ENCODE results near the gene HELZ2.
"Not testable (repeated sequence)": the region's sequence is repeated elsewhere in the genome, so short reads cannot be mapped to it uniquely, and the experiment has no call there.

Gene HELZ2

DNA sequence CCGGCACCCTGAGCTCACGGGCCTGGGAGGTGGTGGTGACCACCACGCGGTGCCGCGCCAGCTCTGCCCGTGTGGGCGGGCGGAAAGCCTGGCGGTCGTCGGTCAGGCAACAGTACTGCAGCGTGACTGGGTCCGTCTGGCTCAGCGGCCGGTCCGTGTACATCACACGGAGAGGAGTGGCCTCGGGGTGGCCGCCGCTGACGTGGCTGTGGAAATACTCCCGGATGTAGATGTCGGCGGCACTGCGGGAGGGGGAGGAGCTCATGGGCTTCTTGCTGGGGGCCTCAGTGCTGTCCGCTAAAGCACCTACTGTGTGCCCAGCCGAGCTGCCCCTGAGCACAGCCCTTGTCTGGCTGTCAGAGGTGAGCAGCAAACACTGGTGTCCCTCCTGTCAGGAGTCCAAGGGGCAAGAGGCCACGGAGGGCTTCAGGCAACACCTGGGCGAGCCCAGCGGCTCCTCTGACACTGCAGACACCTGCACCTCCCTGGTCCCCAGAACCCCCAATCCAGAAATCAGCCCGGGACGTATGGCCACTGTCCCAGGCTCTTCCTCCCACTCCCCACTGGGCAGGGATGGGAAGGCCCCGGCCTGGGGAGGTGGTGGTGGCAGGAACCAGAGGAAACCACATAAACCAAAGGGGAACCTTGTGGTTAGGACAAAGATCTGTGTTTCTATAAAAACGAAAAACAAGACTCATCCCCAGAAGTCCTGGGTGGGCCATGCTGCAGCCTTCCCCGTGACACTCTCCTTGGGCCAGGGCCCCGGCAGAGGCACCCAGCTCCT, 6.5 kb downstream of the HELZ2 start:
- H3K4me3 ChIP-seq (ENCODE audit: low read length) = no peak overlapping the region
- DNase-seq (ENCODE audit: low read depth, low spot score) = peak; percentile 42

DNA sequence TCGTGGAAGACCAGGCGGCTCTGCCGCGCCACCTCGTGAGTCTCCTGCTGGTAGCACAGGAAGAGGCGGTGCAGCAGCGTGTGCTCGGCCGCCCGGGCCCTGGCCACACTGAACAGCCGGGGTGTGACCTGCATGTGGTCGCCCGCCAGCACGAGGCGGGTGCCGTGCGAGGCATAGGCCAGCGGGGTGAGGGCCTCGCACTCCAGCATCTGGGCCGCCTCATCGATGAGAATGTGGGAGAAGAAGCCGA, 7.0 kb downstream of the HELZ2 start:
- no peak overlapping the region for H3K4me3 ChIP-seq (ENCODE audit: low read length)
- DNase-seq (ENCODE audit: low read depth, low spot score) = no peak

DNA sequence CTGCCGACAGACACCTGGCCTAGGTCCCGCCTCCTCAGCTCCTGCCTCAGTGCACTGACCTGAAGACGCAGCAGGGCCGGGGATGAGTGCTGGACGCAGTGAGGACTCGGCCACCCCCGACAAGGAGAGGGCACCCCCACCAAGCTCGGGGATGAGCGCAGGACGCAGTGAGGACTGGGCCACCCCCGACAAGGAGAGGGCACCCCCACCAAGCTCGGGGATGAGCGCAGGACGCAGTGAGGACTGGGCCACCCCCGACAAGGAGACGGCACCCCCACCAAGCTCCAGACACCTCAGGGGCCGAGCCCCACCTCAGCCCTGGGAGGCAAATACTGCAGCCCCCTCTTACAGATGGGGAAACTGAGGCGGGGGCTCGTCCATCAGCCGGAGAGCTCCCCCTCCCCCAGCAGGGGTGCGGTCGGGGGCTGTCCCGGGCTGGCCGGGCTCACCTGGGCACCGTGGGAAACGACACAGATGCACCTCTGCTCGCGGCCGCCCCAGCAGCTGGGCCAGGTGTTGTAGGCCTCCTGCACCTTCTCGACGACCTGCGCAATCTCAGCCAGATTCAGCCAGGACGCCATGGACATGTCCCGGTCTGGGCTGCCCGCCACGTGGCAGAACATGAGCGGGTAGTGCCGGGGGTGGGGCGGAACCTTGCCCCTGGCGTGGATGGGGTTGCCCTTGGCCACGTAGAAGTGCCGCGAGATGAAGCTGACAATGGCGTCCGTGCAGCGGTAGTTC, 7.5 kb downstream of the HELZ2 start:
- no peak for DNase-seq (ENCODE audit: low read depth, low spot score)

DNA sequence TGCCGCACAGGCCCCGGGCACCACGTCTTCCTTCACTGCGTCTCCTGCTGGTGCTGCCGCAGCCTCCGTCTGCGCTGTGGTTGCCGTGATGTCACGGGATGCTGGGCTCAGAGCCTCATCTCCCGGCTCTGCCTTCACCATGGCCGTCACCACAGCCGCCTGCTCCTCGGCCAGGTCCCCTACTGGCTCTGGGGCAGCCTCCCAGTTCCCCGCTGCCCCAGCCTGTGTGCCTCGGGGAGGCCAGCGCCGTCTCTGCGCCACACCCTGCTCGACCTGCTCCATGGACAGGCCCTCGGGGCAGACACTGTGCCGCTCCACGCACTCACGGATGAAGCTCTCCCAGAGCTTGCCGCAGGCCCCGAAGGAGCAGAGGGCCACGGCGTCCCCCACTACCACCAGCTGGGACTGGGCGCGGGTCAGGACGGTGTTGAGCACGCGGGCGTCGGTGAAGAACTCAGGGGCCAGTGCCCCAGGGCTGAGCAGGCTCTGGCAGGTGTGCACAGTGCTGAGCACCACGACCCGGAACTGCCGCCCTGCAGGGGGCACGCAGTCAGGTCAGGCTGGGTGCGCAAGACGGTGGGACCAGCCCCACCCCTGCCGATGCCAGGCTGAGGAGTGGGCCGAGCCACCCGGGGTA, 8.2 kb downstream of the HELZ2 start:
- no peak overlapping the region for H3K4me3 ChIP-seq (ENCODE audit: low read length)
- DNase-seq (ENCODE audit: low read depth, low spot score) = no peak

More for the DNA sequence above, 7.5 kb downstream of the HELZ2 start:
- H3K4me3 ChIP-seq (ENCODE audit: low read length) = no peak overlapping the region

DNA sequence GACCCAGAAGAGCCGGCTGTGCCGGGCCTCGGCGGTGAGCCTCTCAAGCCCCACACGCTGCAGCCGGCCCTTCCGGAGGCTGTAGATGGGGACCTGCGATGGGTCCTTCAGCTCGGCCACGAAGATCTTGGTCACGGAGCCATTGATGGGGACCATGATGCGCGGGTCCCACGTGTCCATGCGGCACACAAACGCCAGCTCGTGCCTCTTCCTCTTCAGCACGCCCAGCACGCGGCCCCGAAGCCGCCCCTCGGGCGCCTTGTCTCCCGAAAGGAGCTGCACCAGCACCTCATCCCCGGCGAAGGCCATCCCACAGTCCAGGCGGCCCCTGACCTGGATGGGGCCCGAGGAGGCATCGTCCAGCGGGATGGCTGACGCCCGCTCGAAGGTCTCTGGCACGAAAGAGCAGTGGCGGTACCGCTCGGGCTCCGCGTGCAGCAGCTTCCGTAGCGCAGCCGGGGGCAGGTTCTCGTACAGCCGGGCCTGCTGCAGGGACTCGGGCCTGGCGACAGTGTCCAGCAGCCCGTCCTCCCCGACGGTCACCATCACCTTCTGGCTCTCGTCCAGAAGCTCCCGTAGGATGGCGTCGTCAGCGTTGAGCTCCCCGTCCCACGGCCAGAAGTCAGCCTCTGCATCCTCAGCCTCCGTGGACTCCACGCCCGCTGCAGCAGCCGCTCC, 8.9 kb downstream of the HELZ2 start:
- H3K4me3 ChIP-seq (ENCODE audit: low read length) = no peak overlapping the region
- no peak for DNase-seq (ENCODE audit: low read depth, low spot score)

DNA sequence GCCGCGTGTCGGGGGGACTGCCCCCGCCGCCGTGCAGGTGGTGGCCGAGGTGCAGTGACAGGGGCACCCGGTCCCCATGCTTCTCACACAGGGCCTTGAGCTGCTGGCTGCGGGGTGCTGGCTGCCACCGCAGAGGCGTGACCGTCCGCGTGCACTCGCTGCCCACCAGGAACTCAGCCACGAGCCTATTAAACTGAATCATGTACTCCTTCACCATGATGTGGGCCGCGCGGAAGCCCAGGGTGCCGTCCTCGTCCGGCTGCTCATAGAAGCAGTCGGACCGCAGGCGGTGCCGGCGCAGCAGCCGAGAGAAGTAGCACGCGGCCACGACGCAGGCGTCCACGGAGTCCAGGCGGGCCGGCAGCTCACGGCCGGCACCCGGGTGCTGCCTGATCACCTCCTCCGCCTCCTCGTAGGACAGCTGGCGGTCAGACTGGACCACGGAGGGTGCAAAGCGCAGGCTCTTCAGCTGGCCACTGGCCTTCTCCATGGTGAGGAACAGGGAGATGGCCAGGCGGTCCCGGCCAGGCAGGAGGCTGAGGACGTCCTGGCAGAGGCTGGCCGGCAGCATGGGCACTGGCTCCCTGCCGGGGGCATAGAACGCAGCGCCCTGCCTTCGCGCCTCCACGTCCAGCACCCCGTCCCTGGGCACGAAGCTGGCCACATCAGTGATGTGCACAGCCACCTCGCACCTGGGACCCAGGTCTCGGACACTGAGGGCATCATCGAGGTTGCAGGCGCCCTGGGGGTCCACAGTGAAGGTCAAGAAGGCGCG, 9.8 kb downstream of the HELZ2 start:
- no peak overlapping the region for H3K4me3 ChIP-seq (ENCODE audit: low read length)
- DNase-seq (ENCODE audit: low read depth, low spot score) = no peak

DNA sequence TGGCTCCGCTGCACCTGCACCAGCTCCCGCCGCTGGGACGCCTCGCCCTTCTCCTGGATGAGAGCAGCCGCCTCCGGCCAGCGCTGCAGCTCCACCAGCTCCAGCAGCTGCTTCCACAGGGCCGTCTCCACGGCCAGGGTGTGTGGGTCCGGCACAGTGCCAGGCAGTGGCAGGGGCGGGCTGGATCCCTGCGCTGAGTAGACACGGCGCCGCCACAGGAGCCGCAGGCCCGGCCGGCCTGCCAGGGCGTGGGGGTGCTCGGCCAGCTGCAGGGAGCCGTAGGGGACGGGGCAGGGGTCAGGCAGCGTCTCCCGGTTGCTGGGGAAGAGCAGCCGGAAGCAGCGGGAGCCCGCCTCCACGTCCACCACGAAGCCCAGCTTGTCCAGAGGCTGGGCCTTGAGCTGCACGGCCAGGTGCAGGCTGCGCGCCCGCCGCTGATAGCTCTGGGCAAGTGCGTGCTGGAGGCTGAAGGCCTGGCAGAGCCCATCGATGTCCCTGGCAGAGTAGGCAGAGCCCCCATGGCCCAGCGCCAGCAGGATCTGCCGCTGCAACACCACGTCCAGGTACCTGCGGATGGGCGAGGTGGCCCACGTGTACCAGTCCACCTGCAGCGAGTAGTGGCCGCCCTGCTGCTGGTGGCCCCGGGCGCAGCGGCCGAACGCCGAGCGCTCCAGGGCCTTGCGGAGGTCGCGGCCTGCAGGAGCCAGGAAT, 10.7 kb downstream of the HELZ2 start:
- H3K4me3 ChIP-seq (ENCODE audit: low read length) = no peak overlapping the region
- DNase-seq (ENCODE audit: low read depth, low spot score) = no peak

DNA sequence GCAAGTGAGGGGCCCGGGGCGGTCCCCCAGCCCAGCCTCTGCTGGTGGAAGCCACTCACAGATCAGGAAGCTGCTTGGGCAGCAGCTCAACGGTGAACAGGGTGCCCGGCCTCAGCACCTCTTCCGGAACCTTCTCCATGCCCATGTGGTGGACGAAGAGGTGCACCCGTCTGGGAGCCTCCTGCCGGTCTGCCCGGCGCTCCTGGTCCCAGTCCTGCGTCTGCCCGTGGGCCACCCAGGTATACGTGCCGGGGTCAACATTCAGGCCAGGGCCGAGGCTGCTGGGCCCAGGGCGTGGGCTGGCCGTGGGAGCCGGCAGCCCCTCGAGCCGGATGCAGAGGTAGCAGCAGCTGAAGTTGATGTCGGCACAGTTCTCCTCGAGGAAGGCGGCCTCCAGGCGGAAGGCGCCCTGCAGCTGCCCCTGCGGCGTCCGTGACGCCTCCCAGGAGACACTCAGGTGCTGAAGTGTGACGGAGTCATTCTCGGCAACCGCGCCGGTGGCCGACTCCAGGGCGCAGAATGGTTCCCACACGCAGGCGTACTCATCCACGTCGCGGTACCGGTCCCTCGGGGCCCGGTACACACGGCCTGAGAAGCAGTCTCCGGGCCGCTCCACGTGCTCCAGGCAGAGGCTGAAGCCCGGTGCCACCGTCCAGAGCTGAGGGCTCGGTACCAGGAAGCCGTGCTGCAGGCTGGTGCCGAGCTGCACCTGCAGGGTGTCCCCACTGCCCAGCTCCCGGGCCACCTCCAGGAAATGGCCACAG, 11.4 kb downstream of the HELZ2 start:
- H3K4me3 ChIP-seq (ENCODE audit: low read length) = no peak overlapping the region
- DNase-seq (ENCODE audit: low read depth, low spot score) = no peak

DNA sequence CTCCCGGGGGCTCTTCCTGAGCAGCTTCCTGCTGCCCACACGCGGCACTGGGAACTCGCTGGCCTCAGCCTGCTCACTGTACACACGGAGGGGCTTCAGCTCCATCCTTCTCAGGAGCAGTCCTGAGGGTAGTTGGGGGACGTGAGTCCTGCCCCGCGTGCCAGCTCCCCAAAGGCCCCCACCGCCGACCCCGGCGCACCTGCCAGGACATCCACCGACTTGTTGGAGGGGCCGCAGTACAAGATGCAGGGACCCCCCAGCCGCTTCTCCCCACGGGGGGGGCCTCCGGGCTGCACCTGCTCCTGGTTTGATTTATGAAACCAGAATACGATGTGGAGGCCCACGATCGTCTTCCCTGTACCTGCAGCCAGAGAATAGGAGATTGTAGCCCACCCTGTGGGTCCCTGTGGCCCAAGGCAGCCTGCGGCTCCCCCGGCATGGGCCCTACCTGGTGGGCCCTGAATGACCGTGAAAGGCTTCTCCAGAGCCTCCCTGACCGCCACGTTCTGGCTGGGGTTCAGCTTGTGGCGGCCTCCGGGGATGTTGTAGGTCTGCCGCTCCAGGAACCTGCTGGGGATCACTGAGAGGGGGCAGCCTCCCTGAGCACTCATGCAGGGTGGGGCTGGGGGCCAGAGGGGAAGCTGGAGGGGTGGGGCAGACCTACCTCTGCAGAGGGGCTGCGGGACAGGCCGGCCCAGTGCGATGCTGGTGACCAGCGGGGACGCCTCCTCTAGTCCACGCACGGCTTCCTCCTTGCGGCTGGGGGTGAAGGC, 12.2 kb downstream of the HELZ2 start:
- H3K4me3 ChIP-seq (ENCODE audit: low read length) = no peak overlapping the region
- no peak for DNase-seq (ENCODE audit: low read depth, low spot score)

DNA sequence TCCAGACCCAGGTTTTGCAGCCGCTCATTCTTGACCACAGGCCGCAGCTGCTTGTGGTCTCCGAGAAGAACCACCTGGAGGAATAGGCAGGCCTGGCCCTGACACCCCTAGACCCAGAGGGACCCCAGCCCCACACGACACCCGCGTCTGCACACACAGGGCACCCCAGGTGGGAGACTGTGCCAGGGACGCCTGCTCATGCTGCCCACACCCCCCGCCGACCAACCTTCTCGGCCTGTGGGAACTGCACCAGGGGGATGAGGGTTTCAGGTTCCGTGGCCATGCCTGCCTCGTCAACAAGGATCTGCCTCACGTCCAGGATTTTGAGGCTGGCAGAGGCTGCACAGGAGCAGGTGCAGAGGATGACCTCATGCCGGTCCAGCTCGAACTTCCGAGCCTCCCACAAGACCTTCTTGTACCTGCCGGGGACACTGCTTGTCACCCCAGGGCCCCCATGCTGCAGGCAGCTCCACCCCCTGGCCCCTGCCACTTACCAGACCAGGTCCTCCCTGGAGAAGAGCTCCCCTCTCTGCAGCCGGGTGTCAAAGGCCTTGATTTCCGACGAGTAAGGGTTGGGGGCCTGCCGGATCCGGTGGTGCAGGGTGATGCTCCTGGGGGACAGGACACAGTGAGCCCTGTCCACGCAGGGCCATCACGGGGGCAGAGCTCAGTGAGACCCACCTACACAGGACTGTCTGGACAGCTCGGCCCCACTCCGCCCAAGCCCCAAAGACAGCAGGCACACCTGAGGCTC, 13.0 kb downstream of the HELZ2 start:
- H3K4me3 ChIP-seq (ENCODE audit: low read length) = no peak overlapping the region
- no peak for DNase-seq (ENCODE audit: low read depth, low spot score)

DNA sequence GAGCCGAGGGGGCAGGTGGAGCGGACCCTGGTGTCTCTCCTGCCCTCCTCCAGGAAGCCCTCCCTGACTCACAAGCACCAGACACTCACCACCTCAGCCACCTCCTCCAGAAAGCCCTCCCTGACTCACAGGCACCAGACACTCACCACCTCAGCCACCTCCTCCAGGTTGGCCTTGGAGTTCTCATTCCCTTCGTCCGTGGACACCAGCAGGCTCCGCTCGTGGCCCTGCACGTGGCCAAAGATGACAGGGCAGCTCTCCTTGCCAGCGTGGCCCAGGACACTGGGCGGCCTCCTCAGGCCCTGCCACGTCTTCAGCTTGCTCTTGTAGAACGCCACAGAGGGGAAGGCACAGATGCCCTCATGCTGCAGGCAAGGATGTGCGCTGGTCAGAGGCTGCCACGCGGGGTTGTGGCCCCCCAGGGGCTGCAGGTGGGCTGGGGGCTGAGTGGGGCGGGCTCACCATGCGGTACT, 13.7 kb downstream of the HELZ2 start:
- DNase-seq (ENCODE audit: low read depth, low spot score) = no peak
- H3K4me3 ChIP-seq (ENCODE audit: low read length) = no peak overlapping the region

DNA sequence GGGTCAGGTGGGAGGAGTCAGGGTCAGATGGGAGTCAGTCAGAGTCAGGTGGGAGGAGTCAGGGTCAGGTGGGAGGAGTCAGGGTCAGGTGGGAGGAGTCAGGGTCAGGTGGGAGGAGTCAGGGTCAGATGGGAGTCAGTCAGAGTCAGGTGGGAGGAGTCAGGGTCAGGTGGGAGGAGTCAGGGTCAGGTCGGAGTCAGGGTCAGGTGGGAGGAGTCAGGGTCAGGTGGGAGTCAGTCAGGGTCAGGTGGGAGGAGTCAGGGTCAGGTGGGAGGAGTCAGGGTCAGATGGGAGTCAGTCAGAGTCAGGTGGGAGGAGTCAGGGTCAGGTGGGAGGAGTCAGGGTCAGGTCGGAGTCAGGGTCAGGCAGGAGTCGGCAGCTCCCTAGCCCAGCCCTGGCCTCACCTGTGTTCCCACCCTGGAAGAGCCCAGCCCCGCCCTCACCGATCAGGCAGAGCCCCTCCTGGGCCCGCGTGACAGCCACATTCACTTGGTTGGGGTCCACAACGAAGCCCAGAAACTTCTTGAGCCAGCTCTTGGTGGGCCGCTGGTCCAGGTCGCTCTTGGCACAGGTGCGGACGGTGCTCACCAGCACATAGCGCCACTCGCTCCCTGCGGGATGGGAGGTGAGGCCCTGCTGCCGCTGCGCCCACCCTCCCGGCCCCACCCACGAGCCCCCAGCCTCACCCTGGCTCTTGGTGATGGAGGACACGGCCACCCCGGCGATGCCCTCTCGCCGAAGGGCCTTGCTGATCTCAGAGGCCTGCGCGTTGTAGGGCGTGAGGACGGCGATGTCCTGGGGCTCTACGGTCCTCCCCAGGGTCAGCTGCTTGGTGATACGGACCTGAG, 14.3 kb downstream of the HELZ2 start:
- not testable (repeated sequence) for H3K4me3 ChIP-seq (ENCODE audit: low read length); DNase-seq (ENCODE audit: low read depth, low spot score)

DNA sequence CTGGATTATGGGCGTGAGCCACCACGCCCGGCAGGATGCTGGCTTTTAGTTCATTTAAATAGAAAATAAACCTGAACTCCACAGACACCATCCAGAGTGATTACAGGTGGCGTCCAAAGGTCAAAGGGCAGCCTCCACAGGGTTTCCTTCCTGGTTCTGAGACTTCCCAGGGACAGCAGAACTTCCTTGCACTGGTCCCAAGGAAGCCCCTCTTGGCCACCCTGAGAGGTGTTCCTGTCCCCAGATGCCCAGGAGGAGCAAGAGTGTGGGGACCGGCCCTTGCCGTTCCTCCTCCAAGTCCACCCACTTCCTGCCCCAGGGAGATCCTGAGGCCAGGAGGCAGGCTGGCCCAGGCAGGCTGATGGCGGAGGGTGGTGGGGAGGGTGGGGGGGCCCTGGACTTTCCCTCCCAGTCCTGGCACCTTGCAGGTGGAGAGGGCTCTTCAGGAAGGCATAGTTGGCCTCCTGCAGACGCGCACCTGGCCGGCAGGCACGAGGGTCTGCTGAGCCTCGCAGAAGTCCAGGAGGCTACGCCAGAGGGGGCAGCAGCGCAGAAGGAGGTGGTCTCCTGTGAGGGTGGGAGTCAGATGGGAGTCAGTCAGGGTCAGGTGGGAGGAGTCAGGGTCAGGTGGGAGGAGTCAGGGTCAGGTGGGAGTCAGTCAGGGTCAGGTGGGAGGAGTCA, 15.1 kb downstream of the HELZ2 start:
- DNase-seq (ENCODE audit: low read depth, low spot score) = no peak
- H3K4me3 ChIP-seq (ENCODE audit: low read length) = no peak overlapping the region

DNA sequence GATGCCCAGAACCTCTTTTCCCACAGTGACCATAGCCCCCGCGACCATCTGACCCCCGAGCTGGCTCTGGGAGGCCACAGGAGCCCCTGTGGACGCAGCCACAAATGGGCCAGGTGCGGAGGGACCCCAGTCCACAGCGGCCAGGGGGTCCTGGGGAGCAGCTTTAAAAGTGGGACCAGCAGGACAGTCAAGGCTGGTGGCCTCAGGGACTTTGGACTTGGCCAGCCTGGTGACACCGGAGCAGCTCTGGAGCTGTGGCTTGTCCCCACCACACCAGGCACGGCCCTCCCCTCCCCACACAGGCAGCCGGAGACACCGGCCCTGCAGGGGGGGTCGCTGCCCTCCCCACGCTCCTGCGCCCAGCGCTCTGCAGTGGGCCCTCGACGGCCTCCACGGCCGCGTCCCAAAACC, 16.6 kb downstream of the HELZ2 start:
- H3K4me3 ChIP-seq (ENCODE audit: low read length) = no peak overlapping the region
- DNase-seq (ENCODE audit: low read depth, low spot score) = no peak

DNA sequence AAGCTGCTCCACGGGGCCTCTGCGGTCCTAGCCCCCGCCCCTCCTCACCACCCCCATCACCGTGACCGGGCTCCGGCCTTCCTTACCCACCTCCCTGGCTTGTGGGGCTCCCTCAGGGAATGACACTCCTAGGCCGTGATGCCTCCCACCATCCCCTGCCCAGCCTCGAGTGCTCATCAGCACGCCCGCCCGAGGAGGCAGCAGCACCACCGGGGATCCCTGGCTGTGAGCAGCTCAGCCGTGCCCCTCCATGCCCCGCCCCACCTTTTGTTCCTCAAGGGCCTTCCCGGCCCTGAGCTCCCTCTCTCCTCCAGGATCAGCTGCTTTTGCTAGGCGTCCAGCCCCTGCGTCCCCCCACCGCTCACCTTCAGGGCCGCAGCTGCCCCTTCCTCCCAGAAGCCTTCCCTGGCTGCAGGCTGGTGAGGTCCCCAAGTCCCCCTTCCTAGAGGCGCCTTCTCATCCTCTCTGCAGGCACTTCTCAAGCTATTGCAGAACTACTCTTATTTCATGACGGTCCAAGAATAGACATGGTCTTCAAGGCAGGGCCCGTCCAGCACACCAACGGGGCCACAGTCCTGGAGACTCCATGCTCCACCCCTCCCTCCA, 17.1 kb downstream of the HELZ2 start:
- no peak for DNase-seq (ENCODE audit: low read depth, low spot score)
- H3K4me3 ChIP-seq (ENCODE audit: low read length) = no peak overlapping the region

Data from Jurkat, Clone E6-1 (cell line).